Heart left ventricle (tissue), 16 donors: ENCODE measurements around the gene CTXND1. TPM values are rescaled to one million over a fixed set of nuclear protein-coding genes. Genes with fewer than 3 reads are reported as not detected.
A peak's percentile ranks its signal among the peaks of the same experiment; 100 is the strongest.

Experiments
- ATAC-seq, 4 donors: fragments of 200-7000 bp; cut with Tn5 transposase; one replicate each; pipeline ENCODE4 v1.9.1; 2020 to 2022; ENCODE audit warnings: moderate library complexity in 4 of 4, mild to moderate bottlenecking in 3 of 4, moderate number of reproducible peaks in 1 of 4
- DNase-seq, 5 donors: peaks; one replicate each; pipeline ENCODE4 v3.0.0-alpha.2; 2020
- H3K27ac ChIP-seq, 12 donors: fragments of 200-600 bp; sonication (generic) in 4 of 12; one replicate each; pipeline versions ENCODE4 v1.5.0 to v1.8.0; 2016 to 2022; ENCODE audit warnings: mild to moderate bottlenecking in 2 of 12
- H3K27me3 ChIP-seq, 9 donors: fragments of 200-600 bp; sonication (generic) in 2 of 9; one replicate each; pipeline versions ENCODE4 v1.5.1 to v1.8.0; 2016 to 2022; ENCODE audit warnings: mild to moderate bottlenecking in 3 of 9
- H3K36me3 ChIP-seq, 9 donors: fragments of 200-600 bp; sonication (generic) in 2 of 9; one replicate each; pipeline versions ENCODE4 v1.5.0 to v1.8.0; 2018 to 2022; ENCODE audit warnings: mild to moderate bottlenecking in 2 of 9
- H3K4me1 ChIP-seq, 12 donors: fragments of 200-600 bp; sonication (generic) in 4 of 12; one replicate each; pipeline versions ENCODE4 v1.5.0 to v1.8.0; 2016 to 2022; ENCODE audit warnings: mild to moderate bottlenecking in 3 of 12
- H3K4me3 ChIP-seq, 12 donors: fragments of 200-600 bp; sonication (generic) in 4 of 12; one replicate each; pipeline versions ENCODE4 v1.5.0 to v1.8.0; 2017 to 2022; ENCODE audit warnings: mild to moderate bottlenecking in 9 of 12, moderate library complexity in 4 of 12
- H3K9me3 ChIP-seq, 12 donors: fragments of 200-600 bp; sonication (generic) in 4 of 12; one replicate each; pipeline versions ENCODE4 v1.5.0 to v1.8.0; 2016 to 2022; ENCODE audit warnings: mild to moderate bottlenecking in 1 of 12
- POLR2A ChIP-seq, 2 donors: fragments of 450-650 bp; IDR thresholded peaks; one replicate each; pipeline ENCODE4 v1.6.1; 2017; ENCODE audit warnings: antibody characterized with exemption in 2 of 2, mild to moderate bottlenecking in 2 of 2, moderate library complexity in 2 of 2
- WGBS, 4 donors: extraction: QIAGEN DNeasy Blood & Tissue Kit in 2 of 4; methylation state at CpG; one replicate each; pipeline versions ENCODE4 v1.1.5 to v1.1.7; 2013 to 2018; 5-methylcytosine and 5-hydroxymethylcytosine counted together
- intact Hi-C, 10 donors: fragments of 100-400 bp; cut with DNase I; formaldehyde crosslinking; loops; one replicate each; pipeline versions ENCODE4 v1.11.1 to v1.14.2; 2022
- polyA plus RNA-seq, 2 donors: library from polyadenylated mRNA; stranded (reverse); fragments of 200-250 nt; gene quantifications; one replicate each; pipeline ENCODE4 v1.2.3, GENCODE V29; 2013
- total RNA-seq, 9 donors: library from RNA; depleted of rRNA in 2 of 9; stranded (reverse); fragments of >200 nt in 2 of 9; fragmentation: NEBNext Ultra II Directional in 3 of 9; extraction: Animal tissue kit (Norgen Biotek cat#: 25700) in 3 of 9; gene quantifications; one replicate each; pipeline versions ENCODE4 v1.1.0 to v1.2.4, GENCODE V29; 2016 to 2023
- TF ChIP-seq, protein P1 (sequence below), 12 donors: fragments of 200-600 bp; sonication (generic) in 4 of 12; IDR thresholded peaks; one replicate each; pipeline versions ENCODE4 v1.5.0 to v1.8.0; 2018 to 2022; ENCODE audit warnings: antibody characterized with exemption in 12 of 12, mild to moderate bottlenecking in 5 of 12
- donor health status: ischemic (EF 13 %, LVEDD 7.1; RV severe dilation, severe dysfunction).
- donor health status: healthy with polysubstance abuse.
- donor health status: DM: no; HTN: yes; CAD: no.
- donor health status: DM: no; HTN: no; CAD: no.
- donor health status: ischemic (EF 25% LVEDD 6.9; RV normal size, moderate dysfunction).
- donor health status: ischemic (EF 25% LVEDD 5.7; RV mildly dilated, moderate dysfunction).
- donor health status: healthy.
- donor health status: DM: yes; HTN: yes; CAD: no.
- donor health status: ischemic (EF 35%, LVEDD 5.7; RV mildly dilated, moderate dysfunction).
- donor health status: nonischemic (EF 11% LVEDD 7.7; RV severe dilation, severe dysfunction).
- donor health status: DM: yes; HTN: yes; CAD: no.
- donor health status: PGD.
- donor health status: ischemic (EF 29% LVEDD 5.4; RV normal size, mild dysfunction).
- donor health status: nonischemic (EF 23%, LVEDD 6.1; RV moderate dilation, normal function).

The CTXND1 gene
- total and polyA plus RNA-seq, 11 donors = 0.14 to 9.5 (median 2.9) TPM

DNA sequence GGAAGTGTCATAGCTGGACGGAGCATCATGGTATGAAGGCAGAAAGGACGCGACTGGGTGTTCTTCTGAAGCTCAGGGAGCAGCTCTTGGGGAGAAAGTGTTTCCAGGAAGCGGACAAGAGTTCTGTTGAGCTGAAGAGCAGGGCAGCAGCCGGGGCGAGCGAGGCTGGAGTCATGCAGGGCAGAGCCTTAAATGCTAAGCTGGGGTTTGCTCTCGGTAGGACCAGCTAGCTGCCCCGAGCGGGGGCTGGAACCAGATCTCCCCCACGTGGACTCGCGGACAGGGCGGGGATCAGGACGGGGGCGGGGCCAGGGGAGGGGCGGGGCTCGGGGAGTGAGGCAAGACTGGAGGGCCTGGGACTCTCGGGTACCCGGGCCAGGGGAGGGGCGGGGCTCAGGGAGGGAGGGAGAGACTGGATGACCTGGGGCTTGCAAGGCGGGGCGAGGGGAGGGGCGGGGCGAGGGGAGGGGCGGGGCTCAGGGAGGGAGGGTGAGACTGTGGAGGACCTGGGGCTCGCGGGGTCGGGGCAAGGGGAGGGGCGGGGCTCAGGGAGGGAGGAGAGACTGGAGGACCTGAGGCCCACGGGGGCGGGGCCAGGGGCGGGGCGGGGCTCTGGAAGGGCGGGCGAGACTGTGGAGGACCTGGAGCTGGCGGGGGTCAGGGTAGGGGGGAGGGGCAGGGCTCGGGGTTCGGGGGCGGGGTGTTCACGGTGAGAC lies 99.7 kb downstream of the CTXND1 start:
- Histone ChIP-seq H3K9me3 (no peaks in the 10 kb centered on the region), H3K4me3 (peak overlapping the region; percentile 41 to 95 (median 69)), H3K27me3 (no peaks in the 10 kb centered on the region), H3K27ac (peak overlapping the region in 11 of 12 donors; percentile 54 to 86 (median 71)), H3K36me3 (no peaks in the 10 kb centered on the region), H3K4me1 (peaks cover 0 to 38% (median 13%) of the 10 kb centered on the region in 12 donors)
- TF ChIP-seq, protein P1, sequence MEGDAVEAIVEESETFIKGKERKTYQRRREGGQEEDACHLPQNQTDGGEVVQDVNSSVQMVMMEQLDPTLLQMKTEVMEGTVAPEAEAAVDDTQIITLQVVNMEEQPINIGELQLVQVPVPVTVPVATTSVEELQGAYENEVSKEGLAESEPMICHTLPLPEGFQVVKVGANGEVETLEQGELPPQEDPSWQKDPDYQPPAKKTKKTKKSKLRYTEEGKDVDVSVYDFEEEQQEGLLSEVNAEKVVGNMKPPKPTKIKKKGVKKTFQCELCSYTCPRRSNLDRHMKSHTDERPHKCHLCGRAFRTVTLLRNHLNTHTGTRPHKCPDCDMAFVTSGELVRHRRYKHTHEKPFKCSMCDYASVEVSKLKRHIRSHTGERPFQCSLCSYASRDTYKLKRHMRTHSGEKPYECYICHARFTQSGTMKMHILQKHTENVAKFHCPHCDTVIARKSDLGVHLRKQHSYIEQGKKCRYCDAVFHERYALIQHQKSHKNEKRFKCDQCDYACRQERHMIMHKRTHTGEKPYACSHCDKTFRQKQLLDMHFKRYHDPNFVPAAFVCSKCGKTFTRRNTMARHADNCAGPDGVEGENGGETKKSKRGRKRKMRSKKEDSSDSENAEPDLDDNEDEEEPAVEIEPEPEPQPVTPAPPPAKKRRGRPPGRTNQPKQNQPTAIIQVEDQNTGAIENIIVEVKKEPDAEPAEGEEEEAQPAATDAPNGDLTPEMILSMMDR (IDR thresholded peaks at IDR 0.05) = no peak
- no peak for TF ChIP-seq POLR2A (IDR thresholded peaks at IDR 0.05)
- intact Hi-C loops = loop anchor here in 9 of 10 donors (2.0 to 10.0 kb wide), 9 partner anchors 80 to 258 kb away; partner anchors contain the start of genes ZFAND6 (in 3 of the 9) and MTHFS (in 1 of the 9)
- 0 to 3% (median 1%) methylated on average over 3 to 37 of the region's 41 CpGs for WGBS, 4 donors
- DNase-seq (peak; percentile 93 to 98 (median 96)), ATAC-seq (peak; percentile 88 to 95 (median 92))

DNA sequence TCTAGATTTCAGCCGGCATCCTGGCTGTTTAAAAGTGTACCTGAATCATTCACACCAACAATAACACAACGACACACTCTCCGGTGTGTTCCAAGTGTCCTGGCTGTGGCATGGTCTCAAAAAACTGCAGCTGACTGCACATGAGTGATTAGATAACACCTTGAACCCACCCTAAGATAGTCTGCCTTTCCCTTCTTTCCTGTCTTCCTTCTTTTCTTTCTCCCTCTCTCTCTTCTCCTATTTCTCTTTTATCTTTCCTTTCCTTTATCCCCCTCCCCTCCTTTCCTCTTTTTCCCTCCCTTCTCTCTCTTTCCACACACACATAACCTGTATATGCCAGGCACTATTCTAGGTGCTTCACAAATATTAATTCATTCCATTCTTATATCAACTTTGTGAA lies 100.4 kb downstream of the CTXND1 start:
- Histone ChIP-seq H3K4me1 (peaks cover 0 to 38% (median 13%) of the 10 kb centered on the region in 12 donors), H3K9me3 (no peaks in the 10 kb centered on the region), H3K27me3 (no peaks in the 10 kb centered on the region), H3K36me3 (no peaks in the 10 kb centered on the region), H3K27ac (peak overlapping the region in 4 of 12 donors; percentile 33 to 76 (median 53)), H3K4me3 (peak overlapping the region in 6 of 12 donors; percentile 66 to 95 (median 75))
- no peak for DNase-seq
- no peak for ATAC-seq
- 32 to 44% (median 37%) methylated on average over 3 of the region's 3 CpGs for WGBS, 4 donors
- intact Hi-C loops = loop anchor here in 8 of 10 donors (5.0 to 10.0 kb wide), 7 partner anchors 79 to 257 kb away; partner anchors contain the start of genes MTHFS (in 1 of the 8) and ZFAND6 (in 1 of the 8)
- TF ChIP-seq, protein P1 (IDR thresholded peaks at IDR 0.05) = no peak
- no peak for TF ChIP-seq POLR2A (IDR thresholded peaks at IDR 0.05)

DNA sequence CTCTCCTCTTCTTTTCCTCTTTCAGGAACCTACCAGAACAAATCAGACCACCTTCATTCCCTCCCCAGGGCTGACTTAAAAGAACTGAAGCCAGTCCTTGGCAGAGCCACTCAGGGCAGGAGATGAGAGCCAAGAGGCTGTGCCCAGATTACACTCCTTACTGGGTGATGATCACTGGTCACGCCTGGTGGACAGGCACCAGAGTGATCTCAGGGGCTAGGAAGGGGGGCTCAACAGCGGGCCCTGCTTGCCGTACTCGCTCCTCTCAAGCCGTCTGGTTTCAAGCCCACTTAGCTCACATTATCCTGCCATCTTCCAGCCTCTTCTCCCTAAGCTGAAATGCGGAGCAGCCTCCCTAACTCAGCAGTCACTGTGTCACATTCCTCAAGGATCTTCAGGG lies 100.9 kb downstream of the CTXND1 start:
- 41 to 67% (median 61%) methylated on average over 6 of the region's 6 CpGs for WGBS, 4 donors
- Histone ChIP-seq H3K4me3 (no peak overlapping the region), H3K36me3 (no peaks in the 10 kb centered on the region), H3K9me3 (no peaks in the 10 kb centered on the region), H3K27ac (no peak overlapping the region), H3K27me3 (no peaks in the 10 kb centered on the region), H3K4me1 (peaks cover 0 to 34% (median 13%) of the 10 kb centered on the region in 12 donors)
- intact Hi-C loops = loop anchor here in 8 of 10 donors (5.0 to 10.0 kb wide), 7 partner anchors 79 to 256 kb away; partner anchors contain the start of genes MTHFS (in 1 of the 8) and ZFAND6 (in 1 of the 8)
- no peak for TF ChIP-seq POLR2A (IDR thresholded peaks at IDR 0.05)
- TF ChIP-seq, protein P1 (IDR thresholded peaks at IDR 0.05) = no peak
- DNase-seq (no peak), ATAC-seq (no peak)

Other genes starting within 250 kb of the CTXND1 start
- gene ZFAND6, start 192.5 kb downstream of the CTXND1 start, total RNA-seq = 100 to 1,000 TPM in 2 of 9 donors, 10 to 100 TPM in 7; 67.4 to 105 (median 79.9) TPM
- 10 to 100 TPM; 43.4 to 98.7 TPM for gene ZFAND6, start 192.5 kb downstream of the CTXND1 start, polyA plus RNA-seq
- gene FAH, start 99.2 kb downstream of the CTXND1 start, total RNA-seq = 10 to 100 TPM; 16.8 to 48.9 (median 26.0) TPM
- gene FAH, start 99.2 kb downstream of the CTXND1 start, polyA plus RNA-seq = 10 to 100 TPM; 12.4 to 20.0 TPM
- gene ARNT2, start 152.2 kb upstream of the CTXND1 start, total RNA-seq = 1 to 10 TPM; 1.9 to 10.0 (median 4.5) TPM
- gene ARNT2, start 152.2 kb upstream of the CTXND1 start, polyA plus RNA-seq = 1 to 10 TPM; 1.2 to 1.3 TPM